Tibial nerve (tissue), 4 donors: ENCODE measurements around the gene TLCD2. TPM values are rescaled to one million over a fixed set of nuclear protein-coding genes. Genes with fewer than 3 reads are reported as not detected.

Experiments used
- DNase-seq, 2 donors: peaks; one replicate each; pipeline ENCODE4 v3.0.0-alpha.2; 2019; ENCODE audit warnings: low spot score in 2 of 2
- H3K27ac ChIP-seq, 4 donors: fragments of 200-600 bp; sonication (generic) in 3 of 4; one replicate each; pipeline ENCODE4 v1.5.1; 2017 to 2019; ENCODE audit warnings: mild to moderate bottlenecking in 1 of 4
- H3K27me3 ChIP-seq, 2 donors: fragments of 200-600 bp; sonication (generic) in 1 of 2; one replicate each; pipeline versions ENCODE4 v1.5.1 to v1.6.0; 2017 to 2019
- H3K36me3 ChIP-seq, 3 donors: fragments of 200-600 bp; sonication (generic); one replicate each; pipeline ENCODE4 v1.5.1; 2018 to 2019
- H3K4me1 ChIP-seq, 4 donors: fragments of 200-600 bp; sonication (generic) in 3 of 4; one replicate each; pipeline ENCODE4 v1.5.1; 2017 to 2019
- H3K4me3 ChIP-seq, 4 donors: fragments of 200-600 bp; sonication (generic) in 3 of 4; one replicate each; pipeline ENCODE4 v1.5.1; 2017 to 2019; ENCODE audit warnings: mild to moderate bottlenecking in 1 of 4, moderate library complexity in 1 of 4
- H3K9me3 ChIP-seq, 4 donors: fragments of 200-600 bp; sonication (generic) in 3 of 4; one replicate each; pipeline ENCODE4 v1.5.1; 2017 to 2019
- CTCF ChIP-seq, 5 experiments: fragments of 200-600 bp in 3 of 5; fragments of 450-650 bp in 2 of 5; sonication (generic) in 3 of 5; IDR thresholded peaks; one replicate each; pipeline ENCODE4 v1.5.1; 2016 to 2019; ENCODE audit warnings: antibody characterized with exemption in 5 of 5, mild to moderate bottlenecking in 3 of 5, moderate library complexity in 2 of 5
- EP300 ChIP-seq, 2 donors: sonication (generic); formaldehyde crosslinking; IDR thresholded peaks; one replicate each; pipeline ENCODE4 v1.6.1; 2017; ENCODE audit warnings: antibody characterized with exemption in 2 of 2, mild to moderate bottlenecking in 1 of 2
- POLR2A ChIP-seq, 2 donors: fragments of 450-650 bp; IDR thresholded peaks; one replicate each; pipeline ENCODE4 v1.6.1; 2017; ENCODE audit warnings: antibody characterized with exemption in 2 of 2, mild to moderate bottlenecking in 2 of 2, moderate library complexity in 2 of 2
- WGBS, 2 donors: methylation state at CpG; one replicate each; pipeline ENCODE4 v1.1.5; 2018; 5-methylcytosine and 5-hydroxymethylcytosine counted together
- total RNA-seq, 4 donors: library from RNA; depleted of rRNA; stranded (reverse); fragments of >200 nt; gene quantifications; one replicate each; pipeline ENCODE4 v1.1.0, GENCODE V29; 2016

Gene TLCD2
- total RNA-seq, 4 donors from 2014 or later: 7.5 to 11.8 (median 11.1) TPM

- Histone ChIP-seq H3K36me3 (peaks cover 2 to 80% (median 4%) of the 10 kb centered on the region in 3 donors), H3K27ac (peak overlapping the region in 2 of 4 donors; percentile 69 to 75), H3K9me3 (no peaks in the 10 kb centered on the region), H3K4me1 (peaks cover 0 to 42% (median 23%) of the 10 kb centered on the region in 4 donors), H3K4me3 (no peak overlapping the region), H3K27me3 (no peaks in the 10 kb centered on the region)
- 89 to 90% methylated on average over 8 to 9 of the region's 10 CpGs for WGBS, 2 donors
- TF ChIP-seq EP300 (IDR thresholded peaks at IDR 0.05) (no peak), POLR2A (IDR thresholded peaks at IDR 0.05) (no peak)
- no peak for DNase-seq
These were observed 25.2 kb upstream of the TLCD2 start for GRCh38 chr17:1735418-1735817.

GRCh38 chr17:1733759-1734158, 23.6 kb upstream of the TLCD2 start:
- Histone ChIP-seq H3K27me3 (no peaks in the 10 kb centered on the region), H3K4me1 (peaks cover 0 to 58% (median 24%) of the 10 kb centered on the region in 4 donors), H3K27ac (no peak overlapping the region), H3K4me3 (no peak overlapping the region), H3K9me3 (no peaks in the 10 kb centered on the region), H3K36me3 (peaks cover 2 to 94% (median 4%) of the 10 kb centered on the region in 3 donors)
- 91 to 95% methylated on average over 31 to 37 of the region's 38 CpGs for WGBS, 2 donors
- TF ChIP-seq POLR2A (IDR thresholded peaks at IDR 0.05) (no peak), CTCF (IDR thresholded peaks at IDR 0.05) (no peak), EP300 (IDR thresholded peaks at IDR 0.05) (no peak)
- no peak for DNase-seq

- Histone ChIP-seq H3K27me3 (no peaks in the 10 kb centered on the region), H3K27ac (peak overlapping the region in 1 of 4 donors; percentile 31), H3K4me3 (no peak overlapping the region), H3K36me3 (peaks cover 2 to 95% (median 4%) of the 10 kb centered on the region in 3 donors), H3K4me1 (peaks cover 0 to 60% (median 27%) of the 10 kb centered on the region in 4 donors), H3K9me3 (no peaks in the 10 kb centered on the region)
- WGBS, 2 donors: 69 to 83% methylated on average over 11 of the region's 11 CpGs
- TF ChIP-seq CTCF (IDR thresholded peaks at IDR 0.05) (no peak), POLR2A (IDR thresholded peaks at IDR 0.05) (no peak), EP300 (IDR thresholded peaks at IDR 0.05) (no peak)
- DNase-seq: no peak
These were observed 22.7 kb upstream of the TLCD2 start for GRCh38 chr17:1732833-1733321.

GRCh38 chr17:1732241-1732832, 22.2 kb upstream of the TLCD2 start:
- WGBS, 2 donors: 89 to 92% methylated on average over 19 to 21 of the region's 22 CpGs
- H3K36me3 ChIP-seq: peaks cover 2 to 95% (median 4%) of the 10 kb centered on the region in 3 donors
- no peak overlapping the region for H3K4me3 ChIP-seq
- peaks cover 0 to 60% (median 28%) of the 10 kb centered on the region in 4 donors for H3K4me1 ChIP-seq
- no peaks in the 10 kb centered on the region for H3K27me3 ChIP-seq
- DNase-seq: no peak
- TF ChIP-seq EP300 (IDR thresholded peaks at IDR 0.05): no peak
- no peak for TF ChIP-seq POLR2A (IDR thresholded peaks at IDR 0.05)
- TF ChIP-seq CTCF (IDR thresholded peaks at IDR 0.05): no peak
- peak overlapping the region in 1 of 4 donors; percentile 31 for H3K27ac ChIP-seq
- no peaks in the 10 kb centered on the region for H3K9me3 ChIP-seq

GRCh38 chr17:1731194-1731506, 21.0 kb upstream of the TLCD2 start:
- Histone ChIP-seq H3K4me1 (peaks cover 0 to 60% (median 19%) of the 10 kb centered on the region in 4 donors), H3K9me3 (no peaks in the 10 kb centered on the region), H3K36me3 (peaks cover 4 to 97% (median 6%) of the 10 kb centered on the region in 3 donors), H3K27ac (peak overlapping the region; percentile 87 to 98 (median 92)), H3K27me3 (no peaks in the 10 kb centered on the region), H3K4me3 (peak overlapping the region in 1 of 4 donors; percentile 43)
- TF ChIP-seq CTCF (IDR thresholded peaks at IDR 0.05) (no peak), POLR2A (IDR thresholded peaks at IDR 0.05) (no peak), EP300 (IDR thresholded peaks at IDR 0.05) (no peak)
- 81% methylated on average over 10 of the region's 10 CpGs for WGBS, 2 donors
- no peak for DNase-seq
